ENCODE results near the gene HOXB5.

DNA sequence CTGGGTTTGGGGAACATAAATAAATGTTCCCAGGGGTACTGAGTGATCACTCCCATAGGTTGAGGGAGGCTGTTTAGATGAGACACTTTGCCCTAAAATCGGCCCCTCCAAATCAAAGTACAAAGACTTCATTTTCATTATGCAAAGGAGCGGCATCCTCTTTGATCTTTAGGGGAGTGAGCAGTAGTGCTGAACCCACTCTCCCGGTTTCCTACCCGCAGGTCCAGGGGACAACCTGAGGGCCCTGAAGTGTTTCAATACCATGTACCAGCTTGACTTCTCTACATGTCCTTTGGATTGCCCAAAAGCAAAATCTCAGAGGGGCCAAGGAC is 7.6 kb upstream of the HOXB5 start:
- TF ChIP-seq CTCF (conservative IDR thresholded peaks at IDR 0.05; ENCODE audit: low read depth, low read length) (no peak), ELK1 (IDR thresholded peaks at IDR 0.05; ENCODE audit: borderline replicate concordance, low read depth, low read length) (no peak), MAZ (IDR thresholded peaks at IDR 0.05; ENCODE audit: borderline replicate concordance, low read depth, low read length) (no peak), POLR2A (IDR thresholded peaks at IDR 0.05; ENCODE audit: low read depth, low read length) (no peak), MAFK (IDR thresholded peaks at IDR 0.05; ENCODE audit: low read depth, low read length) (no peak), MXI1 (IDR thresholded peaks at IDR 0.05; ENCODE audit: borderline replicate concordance, low read depth, low read length) (no peak), USF2 (IDR thresholded peaks at IDR 0.05; ENCODE audit: low read depth, low read length) (no peak), CEBPB (IDR thresholded peaks at IDR 0.05; ENCODE audit: low read depth, low read length) (no peak), RCOR1 (IDR thresholded peaks at IDR 0.05; ENCODE audit: insufficient replicate concordance, low read length) (no peak)
